Cardiac muscle cell (in vitro differentiated cells and primary cell): ENCODE measurements around the gene ARHGEF16. TPM values are rescaled to one million over a fixed set of nuclear protein-coding genes. Genes with fewer than 3 reads are reported as not detected.

Experiments
- DNase-seq, 2 donors: peaks; one replicate each; pipeline versions ENCODE4 v3.0.0 to v3.0.0-alpha.2; 2010 to 2017; ENCODE audit warnings: low read depth in 1 of 2, low spot score in 1 of 2
- H3K27ac ChIP-seq: fragments of 200-600 bp; sonication (generic); 2 replicates; pipeline ENCODE4 v1.5.1; 2016
- H3K27me3 ChIP-seq: fragments of 200-600 bp; sonication (generic); 2 replicates; pipeline ENCODE4 v1.6.0; 2016; ENCODE audit warnings: control low read depth
- H3K36me3 ChIP-seq: fragments of 200-600 bp; sonication (generic); 2 replicates; pipeline ENCODE4 v1.5.1; 2016; ENCODE audit warnings: control low read depth
- H3K4me1 ChIP-seq: fragments of 200-600 bp; sonication (generic); 2 replicates; pipeline ENCODE4 v1.8.1; 2017; ENCODE audit warnings: low read depth, mild to moderate bottlenecking, mixed run types
- H3K4me3 ChIP-seq: fragments of 200-600 bp; sonication (generic); 2 replicates; pipeline ENCODE4 v1.5.1; 2016; ENCODE audit warnings: mild to moderate bottlenecking
- H3K9me3 ChIP-seq: fragments of 200-600 bp; sonication (generic); 2 replicates; pipeline ENCODE4 v1.5.1; 2017; ENCODE audit warnings: low read depth, mild to moderate bottlenecking, control low read depth
- polyA plus RNA-seq: library from polyadenylated mRNA; unstranded; fragments of >200 nt; fragmentation: Nextera tagmentation; extraction: Ambion mirVana; gene quantifications from 2 replicates; pipeline ENCODE4 v1.2.1, GENCODE V29; 2016
- total RNA-seq: library from RNA; depleted of rRNA; stranded (reverse); fragments of >200 nt; gene quantifications from 2 replicates; pipeline ENCODE4 v1.2.3, GENCODE V29; 2016
- TF ChIP-seq, protein P1 (sequence below): IDR thresholded peaks from 2 replicates; pipeline ENCODE4 v1.5.1; 2012; ENCODE audit warnings: low read depth, mild to moderate bottlenecking, low read length

ARHGEF16 gene
- total and polyA plus RNA-seq, 2 experiments from 2014 or later = 6.0 to 11.8 TPM

DNA sequence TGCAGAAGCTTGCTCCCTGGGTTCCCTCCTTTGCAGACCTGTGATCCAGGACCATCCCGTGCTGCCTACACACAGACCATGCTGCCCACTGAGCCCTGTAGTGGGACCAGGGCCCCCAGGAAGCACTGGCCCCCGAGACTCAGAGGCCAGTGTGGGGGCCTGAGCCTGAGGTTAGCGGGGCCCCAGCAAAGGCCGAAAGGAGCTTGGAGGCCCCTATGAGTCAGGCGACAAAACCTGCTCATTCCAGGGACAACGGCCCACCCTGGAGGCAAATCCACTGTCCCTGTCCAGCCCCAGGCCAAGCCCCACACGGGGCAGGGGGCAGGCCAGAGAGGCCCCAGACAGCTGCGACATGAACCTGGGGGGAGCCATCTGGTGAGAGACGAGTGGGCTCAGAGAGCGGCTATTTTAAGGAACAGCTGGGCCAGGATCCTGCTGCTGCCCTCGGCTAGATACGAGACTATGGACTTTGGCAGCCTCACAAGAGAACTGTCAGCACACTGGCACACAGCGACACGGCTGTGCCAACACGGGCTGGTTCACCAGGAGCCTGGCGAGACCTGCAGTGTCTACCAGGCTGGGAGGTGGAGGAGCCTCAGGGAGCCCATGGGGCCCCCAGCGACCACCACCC, 74.7 kb downstream of the ARHGEF16 start:
- TF ChIP-seq, protein P1, sequence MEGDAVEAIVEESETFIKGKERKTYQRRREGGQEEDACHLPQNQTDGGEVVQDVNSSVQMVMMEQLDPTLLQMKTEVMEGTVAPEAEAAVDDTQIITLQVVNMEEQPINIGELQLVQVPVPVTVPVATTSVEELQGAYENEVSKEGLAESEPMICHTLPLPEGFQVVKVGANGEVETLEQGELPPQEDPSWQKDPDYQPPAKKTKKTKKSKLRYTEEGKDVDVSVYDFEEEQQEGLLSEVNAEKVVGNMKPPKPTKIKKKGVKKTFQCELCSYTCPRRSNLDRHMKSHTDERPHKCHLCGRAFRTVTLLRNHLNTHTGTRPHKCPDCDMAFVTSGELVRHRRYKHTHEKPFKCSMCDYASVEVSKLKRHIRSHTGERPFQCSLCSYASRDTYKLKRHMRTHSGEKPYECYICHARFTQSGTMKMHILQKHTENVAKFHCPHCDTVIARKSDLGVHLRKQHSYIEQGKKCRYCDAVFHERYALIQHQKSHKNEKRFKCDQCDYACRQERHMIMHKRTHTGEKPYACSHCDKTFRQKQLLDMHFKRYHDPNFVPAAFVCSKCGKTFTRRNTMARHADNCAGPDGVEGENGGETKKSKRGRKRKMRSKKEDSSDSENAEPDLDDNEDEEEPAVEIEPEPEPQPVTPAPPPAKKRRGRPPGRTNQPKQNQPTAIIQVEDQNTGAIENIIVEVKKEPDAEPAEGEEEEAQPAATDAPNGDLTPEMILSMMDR = no peak
- peaks cover 27% of the 10 kb centered on the region for H3K4me1 ChIP-seq
- H3K27ac ChIP-seq = no peak overlapping the region
- H3K36me3 ChIP-seq = no peaks in the 10 kb centered on the region
- H3K4me3 ChIP-seq = no peak overlapping the region
- H3K9me3 ChIP-seq = no peaks in the 10 kb centered on the region
- DNase-seq = peak in 1 of 2 donors; percentile 72
- H3K27me3 ChIP-seq = no peaks in the 10 kb centered on the region

- Histone ChIP-seq H3K36me3 (no peaks in the 10 kb centered on the region), H3K27ac (no peak overlapping the region), H3K9me3 (no peaks in the 10 kb centered on the region), H3K27me3 (no peaks in the 10 kb centered on the region), H3K4me3 (peak overlapping the region; percentile 78), H3K4me1 (peaks cover 27% of the 10 kb centered on the region)
- TF ChIP-seq, protein P1 = no peak
- DNase-seq = peak in 1 of 2 donors; percentile 32
Measured at GRCh38 chr1:3530086-3530925, 75.8 kb downstream of the ARHGEF16 start.

Other genes starting within 250 kb of the ARHGEF16 start
- gene MEGF6, start 156.8 kb downstream of the ARHGEF16 start, total RNA-seq = 12.6 and 31.7 TPM in 2 replicates
- 11.1 and 24.5 TPM in 2 replicates for gene MEGF6, start 156.8 kb downstream of the ARHGEF16 start, polyA plus RNA-seq
- gene TPRG1L, start 170.3 kb downstream of the ARHGEF16 start, total RNA-seq = 9.3 and 16.0 TPM in 2 replicates
- 18.8 and 32.3 TPM in 2 replicates for gene TPRG1L, start 170.3 kb downstream of the ARHGEF16 start, polyA plus RNA-seq
- 21.6 and 24.2 TPM in 2 replicates for gene WRAP73, start 195.4 kb downstream of the ARHGEF16 start, total RNA-seq
- gene WRAP73, start 195.4 kb downstream of the ARHGEF16 start, polyA plus RNA-seq = 25.9 and 27.1 TPM in 2 replicates
- not detected in 2 replicates for gene TP73, start 197.9 kb downstream of the ARHGEF16 start, total RNA-seq
- 0.87 and 1.0 TPM in 2 replicates for gene TP73, start 197.9 kb downstream of the ARHGEF16 start, polyA plus RNA-seq